Testis (tissue), 3 donors: ENCODE data around the gene ARID2. TPM values are rescaled to one million over a fixed set of nuclear protein-coding genes. Genes with fewer than 3 reads are reported as not detected.

Source experiments
- DNase-seq: peaks from one replicate; pipeline ENCODE4 v3.0.0-alpha.2; 2019
- H3K27ac ChIP-seq, 2 donors: fragments of 200-600 bp; sonication (generic); one replicate each; pipeline ENCODE4 v1.5.1; 2019
- H3K27me3 ChIP-seq: fragments of 200-600 bp; sonication (generic); one replicate; pipeline ENCODE4 v1.5.1; 2019
- H3K36me3 ChIP-seq: fragments of 200-600 bp; sonication (generic); one replicate; pipeline ENCODE4 v1.5.1; 2017; ENCODE audit warnings: low read depth; ENCODE audit errors: missing control alignments
- H3K4me1 ChIP-seq: fragments of 200-600 bp; sonication (generic); one replicate; pipeline ENCODE4 v1.5.1; 2019
- H3K4me3 ChIP-seq, 2 donors: fragments of 200-600 bp; sonication (generic); one replicate each; pipeline ENCODE4 v1.5.1; 2017 to 2019
- H3K9me3 ChIP-seq: fragments of 200-600 bp; sonication (generic); one replicate; pipeline ENCODE4 v1.5.1; 2017
- POLR2A ChIP-seq: fragments of 450-650 bp; IDR thresholded peaks from one replicate; pipeline ENCODE4 v1.6.1; 2017; ENCODE audit warnings: antibody characterized with exemption, mild to moderate bottlenecking, moderate library complexity
- WGBS, 2 donors: methylation state at CpG; one replicate each; pipeline ENCODE4 v1.1.5; 2018; 5-methylcytosine and 5-hydroxymethylcytosine counted together
- intact Hi-C: fragments of 100-400 bp; cut with DNase I; formaldehyde crosslinking; loops from one replicate; pipeline ENCODE4 v1.15.1; 2023; ENCODE audit warnings: low total_unique reads
- polyA plus RNA-seq: library from polyadenylated mRNA; stranded (reverse); fragments of 350-450 nt; fragmentation: Illumina TruSeq; extraction: RNeasy Lipid Tissue Mini Kit (QIAGEN cat#74804); gene quantifications from one replicate; pipeline ENCODE4 v1.2.3, GENCODE V29; 2014; ENCODE audit warnings: low read depth, low replicate concordance; ENCODE audit not compliant: insufficient read depth
- total RNA-seq, 2 donors: library from RNA; depleted of rRNA; stranded (reverse); fragments of >200 nt; gene quantifications; one replicate each; pipeline ENCODE4 v1.2.3, GENCODE V29; 2016
- TF ChIP-seq, protein P1 (sequence below), 3 experiments: fragments of 450-650 bp in 2 of 3; fragments of 200-600 bp in 1 of 3; sonication (generic) in 1 of 3; IDR thresholded peaks; one replicate each; pipeline ENCODE4 v1.5.1; 2016 to 2019; ENCODE audit warnings: antibody characterized with exemption in 3 of 3, mild to moderate bottlenecking in 2 of 3, moderate library complexity in 1 of 3

Gene ARID2
- total and polyA plus RNA-seq, 3 donors from 2014 or later: 50.4 to 82.2 (median 72.4) TPM

DNA sequence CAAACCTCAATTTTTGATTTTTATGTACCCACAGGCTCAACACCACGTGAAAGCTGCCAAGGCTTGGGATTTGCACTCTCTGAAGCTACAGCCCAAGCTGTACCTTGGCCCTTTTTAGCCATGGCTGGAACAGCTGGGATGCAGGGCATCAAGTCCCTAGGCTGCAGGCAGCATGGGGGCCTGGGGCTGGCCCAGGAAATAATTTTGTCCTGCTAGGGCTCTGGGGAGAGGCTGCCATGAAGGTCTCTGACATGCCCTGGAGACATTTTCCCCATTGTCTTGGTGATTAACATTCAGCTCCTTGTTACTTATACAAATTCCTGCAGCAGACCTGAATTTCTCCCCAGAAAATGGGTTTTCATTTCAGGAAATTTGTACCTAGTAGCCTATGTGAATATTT lies 157.2 kb downstream of the ARID2 start:
- no peak overlapping the region for H3K27ac ChIP-seq
- no peak for DNase-seq
- intact Hi-C loops: no loop called here
- WGBS, 2 donors: 88 to 100% methylated on average over 1 of the region's 1 CpG
- H3K4me3 ChIP-seq: no peak overlapping the region
- TF ChIP-seq POLR2A: no peak
- TF ChIP-seq, protein P1, sequence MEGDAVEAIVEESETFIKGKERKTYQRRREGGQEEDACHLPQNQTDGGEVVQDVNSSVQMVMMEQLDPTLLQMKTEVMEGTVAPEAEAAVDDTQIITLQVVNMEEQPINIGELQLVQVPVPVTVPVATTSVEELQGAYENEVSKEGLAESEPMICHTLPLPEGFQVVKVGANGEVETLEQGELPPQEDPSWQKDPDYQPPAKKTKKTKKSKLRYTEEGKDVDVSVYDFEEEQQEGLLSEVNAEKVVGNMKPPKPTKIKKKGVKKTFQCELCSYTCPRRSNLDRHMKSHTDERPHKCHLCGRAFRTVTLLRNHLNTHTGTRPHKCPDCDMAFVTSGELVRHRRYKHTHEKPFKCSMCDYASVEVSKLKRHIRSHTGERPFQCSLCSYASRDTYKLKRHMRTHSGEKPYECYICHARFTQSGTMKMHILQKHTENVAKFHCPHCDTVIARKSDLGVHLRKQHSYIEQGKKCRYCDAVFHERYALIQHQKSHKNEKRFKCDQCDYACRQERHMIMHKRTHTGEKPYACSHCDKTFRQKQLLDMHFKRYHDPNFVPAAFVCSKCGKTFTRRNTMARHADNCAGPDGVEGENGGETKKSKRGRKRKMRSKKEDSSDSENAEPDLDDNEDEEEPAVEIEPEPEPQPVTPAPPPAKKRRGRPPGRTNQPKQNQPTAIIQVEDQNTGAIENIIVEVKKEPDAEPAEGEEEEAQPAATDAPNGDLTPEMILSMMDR (IDR thresholded peaks at IDR 0.05): no peak
- H3K4me1 ChIP-seq: no peaks in the 10 kb centered on the region
- H3K27me3 ChIP-seq: no peaks in the 10 kb centered on the region
- no peaks in the 10 kb centered on the region for H3K36me3 ChIP-seq
- H3K9me3 ChIP-seq: no peaks in the 10 kb centered on the region

- Histone ChIP-seq H3K4me3 (no peak overlapping the region), H3K9me3 (no peaks in the 10 kb centered on the region), H3K27me3 (no peaks in the 10 kb centered on the region), H3K4me1 (no peaks in the 10 kb centered on the region), H3K27ac (no peak overlapping the region), H3K36me3 (no peaks in the 10 kb centered on the region)
- 67 to 71% methylated on average over 5 of the region's 5 CpGs for WGBS, 2 donors
- TF ChIP-seq POLR2A: no peak
- TF ChIP-seq, protein P1 (IDR thresholded peaks at IDR 0.05): no peak
- intact Hi-C loops: no loop called here
- no peak for DNase-seq
These were observed 158.0 kb downstream of the ARID2 start for GRCh38 chr12:45887544-45887943.

- H3K27me3 ChIP-seq: no peaks in the 10 kb centered on the region
- intact Hi-C loops: no loop called here
- TF ChIP-seq, protein P1 (IDR thresholded peaks at IDR 0.05): no peak
- TF ChIP-seq POLR2A: no peak
- no peaks in the 10 kb centered on the region for H3K9me3 ChIP-seq
- WGBS, 2 donors: 77 to 79% methylated on average over 2 of the region's 2 CpGs
- H3K4me1 ChIP-seq: no peaks in the 10 kb centered on the region
- no peak overlapping the region for H3K4me3 ChIP-seq
- no peak for DNase-seq
- no peak overlapping the region for H3K27ac ChIP-seq
- no peaks in the 10 kb centered on the region for H3K36me3 ChIP-seq
These were observed 160.8 kb downstream of the ARID2 start for GRCh38 chr12:45890276-45890675.

- H3K4me3 ChIP-seq: no peak overlapping the region
- no peaks in the 10 kb centered on the region for H3K36me3 ChIP-seq
- TF ChIP-seq, protein P1 (IDR thresholded peaks at IDR 0.05): no peak
- no peak for TF ChIP-seq POLR2A
- no peaks in the 10 kb centered on the region for H3K9me3 ChIP-seq
- 72 to 73% methylated on average over 4 of the region's 4 CpGs for WGBS, 2 donors
- H3K27me3 ChIP-seq: no peaks in the 10 kb centered on the region
- no peak overlapping the region for H3K27ac ChIP-seq
- peak; percentile 35 for DNase-seq
- intact Hi-C loops: no loop called here
- no peaks in the 10 kb centered on the region for H3K4me1 ChIP-seq
These were observed 163.7 kb downstream of the ARID2 start for GRCh38 chr12:45893240-45893639.

DNA sequence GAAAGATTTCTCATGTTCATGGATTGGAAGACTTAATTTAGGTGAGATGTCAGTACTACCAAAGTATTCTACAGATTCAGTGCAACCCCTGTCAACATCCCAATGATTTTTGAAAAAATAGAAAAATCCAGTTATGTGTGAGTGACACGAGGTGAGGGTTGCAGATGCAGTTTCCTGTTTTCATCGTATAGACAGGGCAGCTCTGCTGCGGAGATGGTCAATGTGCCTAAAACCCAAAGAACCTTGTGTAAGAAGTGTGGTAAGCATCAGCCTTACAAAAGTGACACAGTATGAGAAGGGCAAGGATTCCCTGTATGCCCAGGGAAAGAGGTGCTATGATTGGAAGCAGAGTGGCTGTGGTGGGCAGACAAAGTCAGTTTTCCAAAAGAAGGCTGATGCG lies 166.5 kb downstream of the ARID2 start:
- H3K9me3 ChIP-seq: no peaks in the 10 kb centered on the region
- no peak overlapping the region for H3K27ac ChIP-seq
- no peaks in the 10 kb centered on the region for H3K4me1 ChIP-seq
- no peak for DNase-seq
- TF ChIP-seq, protein P1 (IDR thresholded peaks at IDR 0.05): no peak
- no peak for TF ChIP-seq POLR2A
- no peaks in the 10 kb centered on the region for H3K27me3 ChIP-seq
- intact Hi-C loops: no loop called here
- H3K4me3 ChIP-seq: no peak overlapping the region
- H3K36me3 ChIP-seq: no peaks in the 10 kb centered on the region
- WGBS, 2 donors: 87 to 91% methylated on average over 4 of the region's 4 CpGs
